H1 (cell line): Measurements from ENCODE around the gene RBM5. TPM values are rescaled to one million over a fixed set of nuclear protein-coding genes. Genes with fewer than 3 reads are reported as not detected.

Source experiments
- CTCF ChIA-PET: fragments of 300-600 bp; sonication (Branson Sonifier 250); formaldehyde crosslinking; loops from one replicate; lab custom pipeline; 2021; ENCODE audit not compliant: partially characterized antibody; lab: Charles Lee
- POLR2A ChIA-PET: fragments of 300-600 bp; sonication (Branson Sonifier 250); formaldehyde crosslinking; loops from one replicate; lab custom pipeline; 2021; ENCODE audit warnings: inconsistent platforms; ENCODE audit not compliant: partially characterized antibody; lab: Charles Lee
- DNase-seq, 2 experiments: peaks; one replicate each; pipeline versions ENCODE4 v3.0.0 to v3.0.0-alpha.2; 2010 to 2022; ENCODE audit warnings: low spot score in 2 of 2, low read depth in 1 of 2, mixed read lengths in 1 of 2
- FAIRE-seq: peaks from 2 replicates; lab custom pipeline; 2011; peaks lifted over from hg19 to GRCh38; lab: Jason Lieb, UNC
- H2AFZ ChIP-seq: 2 replicates; pipeline ENCODE4 v1.8.1; 2012; ENCODE audit warnings: low read length, inconsistent platforms
- H2AK5ac ChIP-seq: 2 replicates; pipeline ENCODE4 v1.6.1; 2013; ENCODE audit warnings: low read depth, low read length
- H2BK120ac ChIP-seq: replicated peaks from 2 replicates; pipeline ENCODE3; 2013; ENCODE audit warnings: low read depth, low read length, inconsistent platforms
- H2BK12ac ChIP-seq: 2 replicates; pipeline ENCODE4 v1.6.1; 2013; ENCODE audit warnings: low read depth, low read length
- H2BK15ac ChIP-seq: 2 replicates; pipeline ENCODE4 v1.6.1; 2013; ENCODE audit warnings: low read length
- H2BK20ac ChIP-seq: 2 replicates; pipeline ENCODE4 v1.6.1; 2013; ENCODE audit warnings: low read length
- H2BK5ac ChIP-seq: 2 replicates; pipeline ENCODE4 v1.6.1; 2013; ENCODE audit warnings: low read depth, low read length
- H3K14ac ChIP-seq: 2 replicates; pipeline ENCODE4 v1.6.1; 2013; ENCODE audit warnings: inconsistent platforms; ENCODE audit not compliant: insufficient read length
- H3K18ac ChIP-seq: 2 replicates; pipeline ENCODE4 v1.6.1; 2013; ENCODE audit warnings: low read length; ENCODE audit errors: extremely low read depth
- H3K23ac ChIP-seq: 2 replicates; pipeline ENCODE4 v1.6.1; 2013; ENCODE audit warnings: inconsistent platforms; ENCODE audit not compliant: insufficient read length
- H3K23me2 ChIP-seq: 2 replicates; pipeline ENCODE4 v1.6.1; 2013; ENCODE audit warnings: low read depth, low read length
- H3K27ac ChIP-seq: 2 replicates; pipeline ENCODE4 v1.6.1; 2011; ENCODE audit warnings: low read depth, low read length, inconsistent platforms
- H3K27me3 ChIP-seq, 4 experiments: replicated peaks in 1 of 4; 1 replicate in 1 of 4; 2 replicates in 3 of 4; pipeline versions ENCODE4 v1.6.1 to v1.8.1; 2011 to 2013; ENCODE audit warnings: low read length in 3 of 4, mild to moderate bottlenecking in 3 of 4, inconsistent platforms in 2 of 4, mixed read lengths in 2 of 4, moderate library complexity in 1 of 4; ENCODE audit not compliant: control insufficient read depth in 3 of 4, insufficient read depth in 3 of 4; ENCODE audit errors: extremely low read depth in 1 of 4
- H3K36me3 ChIP-seq, 4 experiments: 2 replicates each; pipeline versions ENCODE4 v1.6.1 to v1.8.1; 2011 to 2013; ENCODE audit warnings: mild to moderate bottlenecking in 4 of 4, low read length in 3 of 4, moderate library complexity in 2 of 4, control low read depth in 1 of 4, inconsistent platforms in 1 of 4; ENCODE audit not compliant: insufficient read depth in 4 of 4, control insufficient read depth in 2 of 4
- H3K4ac ChIP-seq: replicated peaks from 2 replicates; pipeline ENCODE3; 2013; ENCODE audit warnings: low read length, low read depth, mixed read lengths, inconsistent platforms; ENCODE audit not compliant: insufficient read length
- H3K4me1 ChIP-seq, 4 experiments: replicated peaks in 1 of 4; 1 replicate in 1 of 4; 2 replicates in 3 of 4; pipeline versions ENCODE4 v1.6.1 to v1.8.1; 2011 to 2013; ENCODE audit warnings: low read length in 3 of 4, inconsistent platforms in 2 of 4, mixed read lengths in 1 of 4; ENCODE audit not compliant: insufficient read depth in 4 of 4, control insufficient read depth in 3 of 4
- H3K4me2 ChIP-seq, 2 experiments: 2 replicates each; pipeline versions ENCODE4 v1.6.1 to v1.8.1; 2011 to 2013; ENCODE audit warnings: low read depth in 2 of 2, low read length in 2 of 2, control low read depth in 1 of 2, inconsistent platforms in 1 of 2, mild to moderate bottlenecking in 1 of 2; ENCODE audit not compliant: insufficient read depth in 1 of 2
- H3K4me3 ChIP-seq, 4 experiments: fragments of 200-600, 300-600 bp in 1 of 4; sonication (generic), shearing (Covaris generic), sonication (Bioruptor Twin) in 1 of 4; 2 replicates each; pipeline versions ENCODE4 v1.5.1 to v1.8.1; 2011 to 2016; ENCODE audit warnings: low read length in 4 of 4, low read depth in 3 of 4, control low read depth in 2 of 4, inconsistent platforms in 2 of 4, mild to moderate bottlenecking in 2 of 4, mixed read lengths in 1 of 4, moderate library complexity in 1 of 4; ENCODE audit not compliant: insufficient read depth in 2 of 4; ENCODE audit errors: extremely low read depth in 1 of 4
- H3K56ac ChIP-seq: replicated peaks from 2 replicates; pipeline ENCODE3; 2013; ENCODE audit warnings: low read depth, mild to moderate bottlenecking, mixed read lengths, low read length, inconsistent platforms; ENCODE audit not compliant: insufficient read length
- H3K79me1 ChIP-seq: 2 replicates; pipeline ENCODE4 v1.6.1; 2013; ENCODE audit warnings: low read depth, low read length, control low read depth
- H3K79me2 ChIP-seq, 2 experiments: 2 replicates each; pipeline versions ENCODE4 v1.6.1 to v1.8.1; 2012 to 2013; ENCODE audit warnings: low read length in 2 of 2, mild to moderate bottlenecking in 2 of 2, inconsistent platforms in 1 of 2; ENCODE audit not compliant: insufficient read depth in 2 of 2, control insufficient read depth in 1 of 2
- H3K9ac ChIP-seq, 4 experiments: replicated peaks in 1 of 4; 1 replicate in 1 of 4; 2 replicates in 3 of 4; pipeline versions ENCODE4 v1.6.1 to v1.8.1; 2011 to 2013; ENCODE audit warnings: low read depth in 3 of 4, low read length in 3 of 4, control low read depth in 2 of 4, mild to moderate bottlenecking in 2 of 4, moderate library complexity in 2 of 4, inconsistent platforms in 1 of 4; ENCODE audit errors: extremely low read depth in 1 of 4
- H3K9me3 ChIP-seq, 2 experiments: 2 replicates each; pipeline versions ENCODE4 v1.6.1 to v1.8.1; 2012 to 2013; ENCODE audit warnings: mild to moderate bottlenecking in 2 of 2, moderate library complexity in 2 of 2, control low read depth in 1 of 2, inconsistent platforms in 1 of 2, low read depth in 1 of 2, low read length in 1 of 2, mixed read lengths in 1 of 2; ENCODE audit not compliant: insufficient read depth in 2 of 2
- H4K20me1 ChIP-seq, 2 experiments: replicated peaks in 1 of 2; 2 replicates each; pipeline versions ENCODE3 to v1.8.1; 2011 to 2013; ENCODE audit warnings: inconsistent platforms in 2 of 2, low read length in 2 of 2, mild to moderate bottlenecking in 1 of 2; ENCODE audit not compliant: insufficient read depth in 2 of 2, control insufficient read depth in 1 of 2
- H4K5ac ChIP-seq: 2 replicates; pipeline ENCODE4 v1.6.1; 2013; ENCODE audit warnings: low read length, low read depth, mixed read lengths, inconsistent platforms; ENCODE audit not compliant: insufficient read length
- H4K8ac ChIP-seq: 2 replicates; pipeline ENCODE4 v1.8.0; 2013; ENCODE audit warnings: mild to moderate bottlenecking, moderate library complexity, low read length, inconsistent platforms; ENCODE audit not compliant: insufficient read depth; ENCODE audit errors: extremely low read depth
- H4K91ac ChIP-seq: replicated peaks from 2 replicates; pipeline ENCODE3; 2013; ENCODE audit warnings: low read length, mixed read lengths, inconsistent platforms; ENCODE audit not compliant: insufficient read length
- ASH2L ChIP-seq: fragments of 200-600, 300-600 bp; sonication (generic); IDR thresholded peaks from one replicate; pipeline ENCODE4 v1.7.1; 2017; ENCODE audit warnings: low read length
- CBX5 ChIP-seq: fragments of 300-800, 300-1000 bp; sonication (generic); IDR thresholded peaks from 2 replicates; pipeline ENCODE4 v1.7.1; 2016; ENCODE audit warnings: antibody characterized with exemption, low read length, low read depth
- EZH2 ChIP-seq: fragments of 200-600 bp; sonication (generic); IDR thresholded peaks from 2 replicates; pipeline ENCODE4 v1.7.1; 2012; ENCODE audit warnings: low read depth, mild to moderate bottlenecking, moderate library complexity, low read length, inconsistent platforms; ENCODE audit not compliant: severe bottlenecking
- HDAC2 ChIP-seq, 2 experiments: fragments of 300-600 bp in 1 of 2; sonication (generic) in 1 of 2; IDR thresholded peaks; 2 replicates each; pipeline ENCODE4 v1.6.1; 2011 to 2012; ENCODE audit warnings: low read depth in 2 of 2, low read length in 2 of 2, mild to moderate bottlenecking in 2 of 2, moderate library complexity in 2 of 2, borderline replicate concordance in 1 of 2, inconsistent platforms in 1 of 2
- KDM1A ChIP-seq: fragments of 200-600, 300-600 bp; sonication (generic); IDR thresholded peaks from 2 replicates; pipeline ENCODE4 v1.7.1; 2016; ENCODE audit warnings: mild to moderate bottlenecking, low read length, borderline replicate concordance
- POLR2AphosphoS5 ChIP-seq: IDR thresholded peaks from 2 replicates; pipeline ENCODE4 v1.6.1; 2011; ENCODE audit warnings: low read depth, low read length
- RAD21 ChIP-seq, 2 experiments: IDR thresholded peaks in 1 of 2; conservative IDR thresholded peaks in 1 of 2; 2 replicates each; pipeline ENCODE4 v1.6.1; 2011; ENCODE audit warnings: low read depth in 2 of 2, low read length in 2 of 2, improper control_type of control experiment in 1 of 2, inconsistent platforms in 1 of 2, mild to moderate bottlenecking in 1 of 2, moderate library complexity in 1 of 2
- SP2 ChIP-seq: IDR thresholded peaks from 2 replicates; pipeline ENCODE4 v1.6.1; 2012; ENCODE audit warnings: mild to moderate bottlenecking, low read length, inconsistent platforms
- SP4 ChIP-seq: IDR thresholded peaks from 2 replicates; pipeline ENCODE4 v1.6.1; 2012; ENCODE audit warnings: low read length, inconsistent platforms
- SRF ChIP-seq: IDR thresholded peaks from 2 replicates; pipeline ENCODE4 v1.6.1; 2011; ENCODE audit warnings: mild to moderate bottlenecking, low read depth, low read length, moderate library complexity
- TAF7 ChIP-seq: optimal IDR thresholded peaks from 2 replicates; pipeline ENCODE3; 2011; ENCODE audit warnings: low read depth, mild to moderate bottlenecking, inconsistent platforms, low read length, moderate library complexity, borderline replicate concordance
- WGBS, 2 experiments: shearing (Covaris generic) in 1 of 2; methylation state at CpG; one replicate each; pipeline versions ENCODE4 v1.1.6 to v1.1.7; 2013 to 2015; ENCODE audit warnings: low lambda C conversion rate in 2 of 2, mixed read lengths in 2 of 2, inconsistent platforms in 1 of 2, low coverage in 1 of 2, missing lambda C conversion rate in 1 of 2; ENCODE audit not compliant: insufficient replicate concordance in 2 of 2, insufficient coverage in 1 of 2, insufficient read length in 1 of 2; ENCODE audit errors: extremely low coverage in 1 of 2, missing lambda C conversion rate in 1 of 2; 5-methylcytosine and 5-hydroxymethylcytosine counted together
- polyA plus RNA-seq, 7 experiments: library from polyadenylated mRNA; depleted of rRNA in 3 of 7; stranded (reverse) in 5 of 7; unstranded in 2 of 7; fragments of >200 nt in 5 of 7; fragments of 200-250 nt in 2 of 7; gene quantifications; 1 replicate in 5 of 7; 2 replicates in 1 of 7; 4 replicates in 1 of 7; pipeline versions ENCODE4 v1.2.1 to v1.2.3, GENCODE V29; 2011 to 2013; ENCODE audit warnings: missing spikeins in 2 of 7, mixed read lengths in 2 of 7
- total RNA-seq: library from RNA; stranded (reverse); fragmentation: NEBNext Ultra II Directional; extraction: Animal tissue kit (Norgen Biotek cat#: 25700); gene quantifications from 2 replicates; pipeline ENCODE4 v1.2.1, GENCODE V29; 2021
- TF ChIP-seq, protein P1 (sequence below): IDR thresholded peaks from 2 replicates; pipeline ENCODE4 v1.6.1; 2012; ENCODE audit warnings: low read length, inconsistent platforms

RBM5 gene
- total and polyA plus RNA-seq, 2 of the 8 experiments (the other 6 are each of a cell fraction or from before 2014, with no cell fraction given), result 82.7 to 144 TPM

DNA sequence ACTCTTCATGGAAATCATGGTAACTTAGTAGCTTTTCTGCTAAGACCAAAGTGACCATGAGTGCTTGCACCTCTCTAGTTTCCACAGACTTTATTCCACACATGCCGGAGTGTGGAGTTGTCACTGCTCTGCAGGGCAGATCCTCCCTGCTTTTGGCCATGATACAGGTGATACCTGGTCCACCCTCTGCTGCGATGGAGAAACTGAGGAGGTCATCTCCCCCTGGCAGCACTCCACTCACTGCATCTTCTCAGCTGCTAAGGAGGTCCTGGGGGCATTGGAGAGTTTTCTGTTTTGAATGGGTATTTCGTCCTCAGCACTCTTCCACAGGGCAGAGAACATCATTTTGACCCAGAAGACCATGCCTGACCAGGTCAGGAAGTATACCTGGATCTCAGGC, 31.1 kb downstream of the RBM5 start:
- H2BK5ac ChIP-seq, result no peak overlapping the region
- H3K4me2 ChIP-seq, result no peak overlapping the region
- no peak for FAIRE-seq
- H3K79me2 ChIP-seq, result no peaks in the 10 kb centered on the region
- no peak overlapping the region for H2BK15ac ChIP-seq
- H2AFZ ChIP-seq, result no peak overlapping the region
- ChIA-PET CTCF (interaction anchor here (0.8 to 20.9 kb wide), 19 partner anchors 11 to 281 kb away, joined by 3 to 591 read pairs (median 5); partner anchors contain the start of gene GNAT1), POLR2A (interaction anchor here (1.0 to 11.1 kb wide), 12 partner anchors 17 to 316 kb away, joined by 3 to 133 read pairs (median 19); partner anchors contain the start of genes GNAT1, INKA1 and RBM5)
- H3K36me3 ChIP-seq, result peaks cover 30 to 49% (median 41%) of the 10 kb centered on the region in 4 experiments
- H3K4ac ChIP-seq, result no peak overlapping the region
- H4K8ac ChIP-seq, result no peak overlapping the region
- no peaks in the 10 kb centered on the region for H3K27me3 ChIP-seq
- no peak overlapping the region for H4K5ac ChIP-seq
- no peak overlapping the region for H3K27ac ChIP-seq
- no peak overlapping the region for H2BK20ac ChIP-seq
- H3K9me3 ChIP-seq, result no peaks in the 10 kb centered on the region
- H3K4me3 ChIP-seq, result no peak overlapping the region
- H2BK12ac ChIP-seq, result no peak overlapping the region
- H3K79me1 ChIP-seq, result no peaks in the 10 kb centered on the region
- H3K9ac ChIP-seq, result no peak overlapping the region
- no peaks in the 10 kb centered on the region for H3K23me2 ChIP-seq
- H3K56ac ChIP-seq, result no peak overlapping the region
- H4K20me1 ChIP-seq, result peaks cover 2 to 20% of the 10 kb centered on the region in 2 experiments
- no peak overlapping the region for H3K14ac ChIP-seq
- no peak overlapping the region for H2BK120ac ChIP-seq
- H4K91ac ChIP-seq, result no peak overlapping the region
- no peak overlapping the region for H3K18ac ChIP-seq
- H2AK5ac ChIP-seq, result no peak overlapping the region
- WGBS, 2 experiments, result 86% methylated on average over 3 of the region's 3 CpGs; no CpG with 5 or more reads in 1 of the 2 experiments
- no peak for DNase-seq
- H3K4me1 ChIP-seq, result peaks cover 0 to 11% (median 9%) of the 10 kb centered on the region in 4 experiments; a peak in 6 of 7 replicates
- no peak overlapping the region for H3K23ac ChIP-seq
- TF ChIP-seq SRF (no peak), EZH2 (no peak), TAF7 (no peak), ASH2L (no peak), RAD21 (IDR thresholded peaks at IDR 0.05 in 1 of 2, conservative IDR thresholded peaks at IDR 0.05 in 1 of 2; ENCODE audit: low read depth in 2 of 2, low read length in 2 of 2) (no peak), KDM1A (no peak), SP4 (no peak), SP2 (no peak), CBX5 (no peak), HDAC2 (IDR thresholded peaks at IDR 0.05; ENCODE audit: borderline replicate concordance in 1 of 2, low read depth in 2 of 2, low read length in 2 of 2) (no peak), POLR2AphosphoS5 (no peak)
- TF ChIP-seq, protein P1, sequence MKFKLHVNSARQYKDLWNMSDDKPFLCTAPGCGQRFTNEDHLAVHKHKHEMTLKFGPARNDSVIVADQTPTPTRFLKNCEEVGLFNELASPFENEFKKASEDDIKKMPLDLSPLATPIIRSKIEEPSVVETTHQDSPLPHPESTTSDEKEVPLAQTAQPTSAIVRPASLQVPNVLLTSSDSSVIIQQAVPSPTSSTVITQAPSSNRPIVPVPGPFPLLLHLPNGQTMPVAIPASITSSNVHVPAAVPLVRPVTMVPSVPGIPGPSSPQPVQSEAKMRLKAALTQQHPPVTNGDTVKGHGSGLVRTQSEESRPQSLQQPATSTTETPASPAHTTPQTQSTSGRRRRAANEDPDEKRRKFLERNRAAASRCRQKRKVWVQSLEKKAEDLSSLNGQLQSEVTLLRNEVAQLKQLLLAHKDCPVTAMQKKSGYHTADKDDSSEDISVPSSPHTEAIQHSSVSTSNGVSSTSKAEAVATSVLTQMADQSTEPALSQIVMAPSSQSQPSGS, result no peak
